Mesenchymal stem cell (in vitro differentiated cells and primary cell): ENCODE data around the gene LCMT1.

ENCODE experiments used
- DNase-seq: peaks from one replicate; pipeline ENCODE4 v3.0.0-alpha.2; 2013
- H2AFZ ChIP-seq: one replicate; pipeline ENCODE4 v1.6.1; 2013; ENCODE audit warnings: low read depth, mild to moderate bottlenecking, control low read depth, inconsistent platforms, low read length, moderate library complexity
- H2AK5ac ChIP-seq: 2 replicates; pipeline ENCODE4 v1.6.1; 2013; ENCODE audit warnings: low read length, moderate library complexity, mild to moderate bottlenecking, inconsistent platforms; ENCODE audit not compliant: severe bottlenecking
- H2BK120ac ChIP-seq: one replicate; pipeline ENCODE4 v1.6.1; 2013; ENCODE audit warnings: low read depth, mild to moderate bottlenecking, inconsistent platforms, low read length, moderate library complexity
- H2BK12ac ChIP-seq, 2 experiments: one replicate each; pipeline ENCODE4 v1.6.1; 2013; ENCODE audit warnings: inconsistent platforms in 2 of 2, low read length in 2 of 2, mild to moderate bottlenecking in 2 of 2, moderate library complexity in 2 of 2, control low read depth in 1 of 2
- H2BK15ac ChIP-seq: one replicate; pipeline ENCODE4 v1.6.1; 2013; ENCODE audit warnings: mild to moderate bottlenecking, low read depth, inconsistent platforms; ENCODE audit not compliant: poor library complexity, severe bottlenecking
- H2BK5ac ChIP-seq: 2 replicates; pipeline ENCODE4 v1.6.1; 2013; ENCODE audit warnings: low read depth, mild to moderate bottlenecking, low read length, control low read depth, inconsistent platforms; ENCODE audit not compliant: poor library complexity, severe bottlenecking
- H3K14ac ChIP-seq, 2 experiments: one replicate each; pipeline ENCODE4 v1.6.1; 2013; ENCODE audit warnings: inconsistent platforms in 2 of 2, low read length in 2 of 2, control low read depth in 1 of 2, mild to moderate bottlenecking in 1 of 2, moderate library complexity in 1 of 2
- H3K18ac ChIP-seq, 2 experiments: one replicate each; pipeline ENCODE4 v1.6.1; 2013; ENCODE audit warnings: inconsistent platforms in 2 of 2, low read length in 2 of 2, control low read depth in 1 of 2, low read depth in 1 of 2, mild to moderate bottlenecking in 1 of 2
- H3K23ac ChIP-seq, 2 experiments: one replicate each; pipeline ENCODE4 v1.6.1; 2013; ENCODE audit warnings: inconsistent platforms in 2 of 2, low read length in 2 of 2, mild to moderate bottlenecking in 2 of 2, moderate library complexity in 2 of 2, control low read depth in 1 of 2
- H3K27ac ChIP-seq: 2 replicates; pipeline ENCODE4 v1.5.1; 2013; ENCODE audit warnings: mild to moderate bottlenecking, moderate library complexity, low read length, control low read depth, inconsistent platforms; ENCODE audit not compliant: poor library complexity, severe bottlenecking
- H3K27me3 ChIP-seq, 2 experiments: 2 replicates each; pipeline versions ENCODE4 v1.6.1 to v1.7.0; 2013; ENCODE audit warnings: low read length in 2 of 2, mild to moderate bottlenecking in 2 of 2, moderate library complexity in 2 of 2, control low read depth in 1 of 2, inconsistent platforms in 1 of 2; ENCODE audit not compliant: control insufficient read depth in 1 of 2, insufficient read depth in 1 of 2
- H3K36me3 ChIP-seq, 2 experiments: 2 replicates each; pipeline versions ENCODE4 v1.6.1 to v1.7.0; 2013; ENCODE audit warnings: low read length in 2 of 2, control low read depth in 1 of 2, inconsistent platforms in 1 of 2, low read depth in 1 of 2, mild to moderate bottlenecking in 1 of 2; ENCODE audit not compliant: insufficient read depth in 2 of 2, control insufficient read depth in 1 of 2
- H3K4ac ChIP-seq, 2 experiments: one replicate each; pipeline ENCODE4 v1.6.1; 2013; ENCODE audit warnings: inconsistent platforms in 2 of 2, low read length in 2 of 2, mild to moderate bottlenecking in 2 of 2, moderate library complexity in 2 of 2, control low read depth in 1 of 2, low read depth in 1 of 2
- H3K4me1 ChIP-seq: 2 replicates; pipeline ENCODE4 v1.6.1; 2013; ENCODE audit warnings: low read depth, low read length, control low read depth; ENCODE audit not compliant: control insufficient read depth, insufficient read depth
- H3K4me2 ChIP-seq: 2 replicates; pipeline ENCODE4 v1.6.1; 2013; ENCODE audit warnings: low read length, mild to moderate bottlenecking, inconsistent platforms; ENCODE audit not compliant: poor library complexity, severe bottlenecking
- H3K4me3 ChIP-seq, 2 experiments: 2 replicates each; pipeline versions ENCODE4 v1.5.1 to v1.7.0; 2013; ENCODE audit warnings: low read length in 2 of 2, mild to moderate bottlenecking in 2 of 2, control low read depth in 1 of 2, low read depth in 1 of 2; ENCODE audit not compliant: insufficient read depth in 1 of 2
- H3K79me1 ChIP-seq: replicated peaks from 2 replicates; pipeline ENCODE4 v1.6.1; 2013; ENCODE audit warnings: mild to moderate bottlenecking, control low read depth, low read length, inconsistent platforms; ENCODE audit not compliant: poor library complexity, severe bottlenecking
- H3K9ac ChIP-seq: 2 replicates; pipeline ENCODE4 v1.7.0; 2013; ENCODE audit warnings: mild to moderate bottlenecking, low read length, moderate library complexity
- H3K9me3 ChIP-seq: 2 replicates; pipeline ENCODE4 v1.7.0; 2013; ENCODE audit warnings: mild to moderate bottlenecking, low read length; ENCODE audit not compliant: control insufficient read depth
- H4K8ac ChIP-seq: one replicate; pipeline ENCODE4 v1.6.1; 2013; ENCODE audit warnings: inconsistent platforms, mild to moderate bottlenecking, low read length, moderate library complexity
- H4K91ac ChIP-seq: one replicate; pipeline ENCODE4 v1.6.1; 2013; ENCODE audit warnings: mild to moderate bottlenecking, low read length, inconsistent platforms
- WGBS: methylation state at CpG from one replicate; pipeline ENCODE4 v1.1.7; 2013; ENCODE audit warnings: mixed read lengths; 5-methylcytosine and 5-hydroxymethylcytosine counted together

Gene LCMT1

DNA sequence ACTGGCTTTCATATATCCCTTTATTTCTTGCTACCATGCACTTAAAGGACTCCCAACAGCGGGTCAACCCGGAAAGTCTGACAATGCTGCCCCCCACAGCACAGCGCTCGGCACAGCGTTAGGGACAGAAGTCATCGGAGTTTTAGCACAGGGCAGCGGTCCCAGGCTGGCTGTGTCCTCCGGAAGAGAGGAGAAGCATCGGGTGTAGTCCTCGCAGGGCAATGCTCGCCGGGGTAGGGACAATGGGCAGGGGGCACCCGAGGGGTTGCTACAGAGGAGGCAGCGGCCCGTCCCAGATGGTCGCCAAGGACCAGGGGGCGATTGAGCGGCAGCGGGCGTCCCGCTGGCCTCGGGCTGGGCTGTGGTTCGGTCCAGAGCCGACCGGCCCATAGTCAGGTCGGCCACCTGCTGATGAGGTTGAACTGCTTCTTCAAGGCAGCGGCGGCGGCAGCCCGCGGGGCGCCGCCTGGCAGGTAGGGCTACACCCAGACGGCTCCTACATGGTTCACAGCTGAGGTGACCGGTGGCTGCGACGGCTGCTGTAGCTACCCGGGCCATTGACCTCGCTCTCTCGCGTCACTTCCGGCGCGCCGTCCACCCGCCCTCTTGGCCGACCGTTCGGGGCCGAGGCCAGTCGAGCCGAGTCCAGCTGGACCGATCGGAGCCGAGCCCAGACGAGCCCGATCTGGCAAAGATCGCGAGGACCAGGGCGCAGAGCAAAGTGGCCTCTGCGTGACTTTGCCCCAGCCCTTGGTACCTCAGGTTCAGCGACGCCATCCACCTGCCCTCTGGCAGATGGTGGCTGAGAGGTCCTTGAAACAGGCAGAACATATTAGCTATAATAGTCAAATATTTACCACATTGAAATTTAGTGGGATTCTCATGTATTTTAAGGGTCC, 4.7 kb upstream of the LCMT1 start:
- H2BK12ac ChIP-seq: peak overlapping the region in 1 of 2 experiments; percentile 72
- peak overlapping the region; percentile 90 for H4K91ac ChIP-seq
- H3K9ac ChIP-seq: peak overlapping the region; percentile 96
- H2BK120ac ChIP-seq: peak overlapping the region; percentile 73
- peak overlapping the region in 1 of 2 experiments; percentile 97 for H3K14ac ChIP-seq
- no peak overlapping the region for H3K27ac ChIP-seq
- no peaks in the 10 kb centered on the region for H3K36me3 ChIP-seq
- H2AFZ ChIP-seq: peak overlapping the region; percentile 100
- H3K79me1 ChIP-seq: peaks cover 16% of the 10 kb centered on the region
- peak overlapping the region; percentile 95 for H3K4me2 ChIP-seq
- no peaks in the 10 kb centered on the region for H3K9me3 ChIP-seq
- H3K4me1 ChIP-seq: peaks cover 9% of the 10 kb centered on the region
- peak overlapping the region; percentile 94 to 98 for H3K18ac ChIP-seq
- no peaks in the 10 kb centered on the region for H3K27me3 ChIP-seq
- peak overlapping the region; percentile 92 to 94 for H3K4me3 ChIP-seq
- peak; percentile 89 for DNase-seq
- no peak overlapping the region for H2AK5ac ChIP-seq
- H2BK5ac ChIP-seq: no peak overlapping the region
- H4K8ac ChIP-seq: peak overlapping the region; percentile 100
- H3K4ac ChIP-seq: peak overlapping the region; percentile 84 to 96
- under 1% methylated on average over 59 of the region's 63 CpGs for WGBS
- H3K23ac ChIP-seq: peak overlapping the region in 1 of 2 experiments; percentile 87
- peak overlapping the region; percentile 60 for H2BK15ac ChIP-seq

DNA sequence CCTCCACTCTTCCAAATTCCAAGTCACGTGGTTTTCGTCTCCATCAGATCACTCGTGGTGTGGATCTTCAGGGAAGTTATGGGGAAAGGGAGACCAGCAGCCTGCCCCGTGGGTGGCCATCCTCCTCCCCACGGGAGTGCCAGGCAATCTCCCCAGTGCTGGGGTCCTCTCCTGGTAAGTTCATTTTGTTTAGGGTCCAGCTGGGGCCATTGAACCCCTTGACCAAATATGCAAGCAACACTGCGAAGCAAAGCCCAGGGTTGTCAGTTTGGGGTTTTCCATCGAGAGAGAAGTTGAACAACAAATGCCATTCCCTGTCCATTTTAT, 4.1 kb upstream of the LCMT1 start:
- no peak overlapping the region for H2BK5ac ChIP-seq
- H2AFZ ChIP-seq: peak overlapping the region; percentile 100
- no peaks in the 10 kb centered on the region for H3K27me3 ChIP-seq
- WGBS: 49% methylated on average over 7 of the region's 7 CpGs
- no peaks in the 10 kb centered on the region for H3K9me3 ChIP-seq
- H2AK5ac ChIP-seq: peak overlapping the region; percentile 30
- peak overlapping the region in 1 of 2 experiments; percentile 98 for H3K18ac ChIP-seq
- H3K23ac ChIP-seq: no peak overlapping the region
- H2BK120ac ChIP-seq: no peak overlapping the region
- H3K36me3 ChIP-seq: no peaks in the 10 kb centered on the region
- DNase-seq: no peak
- peak overlapping the region; percentile 59 for H4K91ac ChIP-seq
- H3K79me1 ChIP-seq: peaks cover 21% of the 10 kb centered on the region
- H3K4ac ChIP-seq: peak overlapping the region in 1 of 2 experiments; percentile 42
- no peak overlapping the region for H3K27ac ChIP-seq
- peak overlapping the region; percentile 82 for H4K8ac ChIP-seq
- no peak overlapping the region for H2BK15ac ChIP-seq
- H3K4me2 ChIP-seq: no peak overlapping the region
- no peak overlapping the region for H3K14ac ChIP-seq
- peak overlapping the region in 1 of 2 experiments; percentile 94 for H3K4me3 ChIP-seq
- H3K9ac ChIP-seq: peak overlapping the region; percentile 96
- H3K4me1 ChIP-seq: peaks cover 11% of the 10 kb centered on the region
- H2BK12ac ChIP-seq: peak overlapping the region in 1 of 2 experiments; percentile 13

DNA sequence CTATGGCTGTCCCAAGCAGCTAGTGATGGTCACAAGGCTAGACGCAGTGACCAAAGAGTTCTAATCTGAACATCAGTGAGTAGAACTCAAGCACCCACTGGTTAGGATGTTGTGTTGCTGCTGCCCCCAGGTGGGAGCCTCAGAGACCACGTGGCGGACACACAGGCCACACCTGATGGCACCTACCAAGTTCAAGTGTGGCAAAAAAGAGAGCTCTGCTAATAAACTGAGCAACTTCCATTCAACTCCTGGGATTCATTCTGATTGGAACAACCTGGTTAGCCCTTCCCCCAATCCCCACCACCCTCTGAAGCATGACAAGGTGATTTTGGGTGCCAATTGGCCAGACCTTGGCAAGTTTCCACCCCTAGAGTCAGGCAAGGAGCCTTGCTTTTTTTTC, 3.5 kb upstream of the LCMT1 start:
- Histone ChIP-seq H2AK5ac (peak overlapping the region; percentile 33), H3K27me3 (no peaks in the 10 kb centered on the region), H2BK12ac (peak overlapping the region in 1 of 2 experiments; percentile 71), H3K36me3 (no peaks in the 10 kb centered on the region), H4K8ac (no peak overlapping the region), H2BK5ac (no peak overlapping the region), H2BK15ac (no peak overlapping the region), H3K4me1 (peaks cover 11% of the 10 kb centered on the region), H2AFZ (no peak overlapping the region), H3K79me1 (peaks cover 21% of the 10 kb centered on the region), H3K4ac (no peak overlapping the region), H3K18ac (no peak overlapping the region), H3K4me2 (no peak overlapping the region), H4K91ac (no peak overlapping the region), H3K23ac (no peak overlapping the region), H2BK120ac (no peak overlapping the region), H3K9me3 (no peaks in the 10 kb centered on the region), H3K27ac (no peak overlapping the region), H3K14ac (no peak overlapping the region), H3K4me3 (no peak overlapping the region), H3K9ac (no peak overlapping the region)
- 89% methylated on average over 3 of the region's 3 CpGs for WGBS
- no peak for DNase-seq

DNA sequence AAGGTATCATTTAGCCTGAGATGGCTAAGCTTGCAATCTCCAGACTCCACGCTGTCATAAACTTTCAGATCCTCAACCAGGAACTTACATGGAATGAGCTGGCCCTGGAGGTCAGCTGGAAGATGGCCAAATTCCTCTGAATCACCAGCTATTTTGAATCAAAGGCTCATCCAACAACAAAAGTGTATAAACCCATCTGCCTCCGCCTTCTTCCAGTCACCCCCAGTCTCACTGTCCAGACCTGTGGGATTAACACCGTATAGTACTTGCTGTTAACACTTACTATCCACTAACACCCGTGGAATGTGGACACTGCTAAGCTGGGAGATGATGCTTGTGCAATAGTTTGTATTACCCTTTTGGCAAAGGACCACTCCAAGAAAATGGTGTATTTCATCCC, 1.9 kb upstream of the LCMT1 start:
- H3K4me3 ChIP-seq: peak overlapping the region in 1 of 2 experiments; percentile 98
- peak overlapping the region in 1 of 2 experiments; percentile 63 for H3K4ac ChIP-seq
- H3K9me3 ChIP-seq: no peaks in the 10 kb centered on the region
- no peak overlapping the region for H3K18ac ChIP-seq
- H2BK15ac ChIP-seq: no peak overlapping the region
- H2BK5ac ChIP-seq: no peak overlapping the region
- no peaks in the 10 kb centered on the region for H3K27me3 ChIP-seq
- H2BK120ac ChIP-seq: no peak overlapping the region
- no peak overlapping the region for H4K8ac ChIP-seq
- peak; percentile 96 for DNase-seq
- no peak overlapping the region for H2AFZ ChIP-seq
- H3K9ac ChIP-seq: peak overlapping the region; percentile 95
- H3K14ac ChIP-seq: no peak overlapping the region
- H3K4me2 ChIP-seq: no peak overlapping the region
- peaks cover 11% of the 10 kb centered on the region for H3K4me1 ChIP-seq
- no peak overlapping the region for H4K91ac ChIP-seq
- H3K79me1 ChIP-seq: peaks cover 24% of the 10 kb centered on the region
- peak overlapping the region; percentile 66 for H3K27ac ChIP-seq
- H2BK12ac ChIP-seq: peak overlapping the region in 1 of 2 experiments; percentile 10
- H2AK5ac ChIP-seq: no peak overlapping the region
- no peak overlapping the region for H3K23ac ChIP-seq
- peaks cover 0 to 8% of the 10 kb centered on the region in 2 experiments for H3K36me3 ChIP-seq
- 9% methylated on average over 4 of the region's 4 CpGs for WGBS
